ENCODE results near the gene TP53. TPM values are rescaled to one million over a fixed set of nuclear protein-coding genes. Genes with fewer than 3 reads are reported as not detected.

TP53 gene
- total RNA-seq, 1 experiment from 2014 or later = 129 TPM

DNA sequence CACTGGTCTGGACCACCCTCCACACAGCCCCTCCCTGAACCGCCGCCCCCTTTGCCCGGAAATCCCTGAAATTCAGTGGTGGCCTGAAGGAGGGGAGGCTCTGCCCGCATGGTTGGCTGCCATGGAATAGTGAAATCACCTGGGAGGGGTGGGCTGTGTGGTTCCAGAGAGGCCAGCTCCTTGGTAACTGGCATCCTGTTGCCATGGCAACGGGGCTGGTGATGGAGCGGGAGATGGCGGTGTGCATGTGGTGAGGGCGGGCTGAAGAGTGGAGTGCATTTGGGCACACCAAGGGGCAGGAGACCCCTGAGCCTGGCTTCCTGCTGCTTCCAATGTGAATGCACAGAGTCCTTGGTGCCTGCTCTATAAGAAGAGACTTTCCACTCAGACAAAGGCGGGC, 20.2 kb upstream of the TP53 start:
- DNase-seq (ENCODE audit: low read depth, low spot score) (no peak), ATAC-seq (no peak)
- no peaks in the 10 kb centered on the region for H3K27me3 ChIP-seq (ENCODE audit: control insufficient read depth, insufficient read depth, low read length)
- H3K27ac ChIP-seq (ENCODE audit: low read length) = no peak overlapping the region
- peaks cover 12% of the 10 kb centered on the region; the same call in 1 of the 2 replicates for H3K4me1 ChIP-seq (ENCODE audit: control insufficient read depth, insufficient read depth, low read length)
- no TSS peak for BruUV-seq (replicated peaks)
- TF ChIP-seq TCF7L2 (IDR thresholded peaks at IDR 0.05; ENCODE audit: low read depth, low read length) = no peak
- TF ChIP-seq SIN3A (IDR thresholded peaks at IDR 0.05; ENCODE audit: borderline replicate concordance, insufficient read depth, low read depth, low read length) = no peak
- TF ChIP-seq, protein P1, sequence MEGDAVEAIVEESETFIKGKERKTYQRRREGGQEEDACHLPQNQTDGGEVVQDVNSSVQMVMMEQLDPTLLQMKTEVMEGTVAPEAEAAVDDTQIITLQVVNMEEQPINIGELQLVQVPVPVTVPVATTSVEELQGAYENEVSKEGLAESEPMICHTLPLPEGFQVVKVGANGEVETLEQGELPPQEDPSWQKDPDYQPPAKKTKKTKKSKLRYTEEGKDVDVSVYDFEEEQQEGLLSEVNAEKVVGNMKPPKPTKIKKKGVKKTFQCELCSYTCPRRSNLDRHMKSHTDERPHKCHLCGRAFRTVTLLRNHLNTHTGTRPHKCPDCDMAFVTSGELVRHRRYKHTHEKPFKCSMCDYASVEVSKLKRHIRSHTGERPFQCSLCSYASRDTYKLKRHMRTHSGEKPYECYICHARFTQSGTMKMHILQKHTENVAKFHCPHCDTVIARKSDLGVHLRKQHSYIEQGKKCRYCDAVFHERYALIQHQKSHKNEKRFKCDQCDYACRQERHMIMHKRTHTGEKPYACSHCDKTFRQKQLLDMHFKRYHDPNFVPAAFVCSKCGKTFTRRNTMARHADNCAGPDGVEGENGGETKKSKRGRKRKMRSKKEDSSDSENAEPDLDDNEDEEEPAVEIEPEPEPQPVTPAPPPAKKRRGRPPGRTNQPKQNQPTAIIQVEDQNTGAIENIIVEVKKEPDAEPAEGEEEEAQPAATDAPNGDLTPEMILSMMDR (IDR thresholded peaks at IDR 0.05) = no peak
- TF ChIP-seq, protein P2, sequence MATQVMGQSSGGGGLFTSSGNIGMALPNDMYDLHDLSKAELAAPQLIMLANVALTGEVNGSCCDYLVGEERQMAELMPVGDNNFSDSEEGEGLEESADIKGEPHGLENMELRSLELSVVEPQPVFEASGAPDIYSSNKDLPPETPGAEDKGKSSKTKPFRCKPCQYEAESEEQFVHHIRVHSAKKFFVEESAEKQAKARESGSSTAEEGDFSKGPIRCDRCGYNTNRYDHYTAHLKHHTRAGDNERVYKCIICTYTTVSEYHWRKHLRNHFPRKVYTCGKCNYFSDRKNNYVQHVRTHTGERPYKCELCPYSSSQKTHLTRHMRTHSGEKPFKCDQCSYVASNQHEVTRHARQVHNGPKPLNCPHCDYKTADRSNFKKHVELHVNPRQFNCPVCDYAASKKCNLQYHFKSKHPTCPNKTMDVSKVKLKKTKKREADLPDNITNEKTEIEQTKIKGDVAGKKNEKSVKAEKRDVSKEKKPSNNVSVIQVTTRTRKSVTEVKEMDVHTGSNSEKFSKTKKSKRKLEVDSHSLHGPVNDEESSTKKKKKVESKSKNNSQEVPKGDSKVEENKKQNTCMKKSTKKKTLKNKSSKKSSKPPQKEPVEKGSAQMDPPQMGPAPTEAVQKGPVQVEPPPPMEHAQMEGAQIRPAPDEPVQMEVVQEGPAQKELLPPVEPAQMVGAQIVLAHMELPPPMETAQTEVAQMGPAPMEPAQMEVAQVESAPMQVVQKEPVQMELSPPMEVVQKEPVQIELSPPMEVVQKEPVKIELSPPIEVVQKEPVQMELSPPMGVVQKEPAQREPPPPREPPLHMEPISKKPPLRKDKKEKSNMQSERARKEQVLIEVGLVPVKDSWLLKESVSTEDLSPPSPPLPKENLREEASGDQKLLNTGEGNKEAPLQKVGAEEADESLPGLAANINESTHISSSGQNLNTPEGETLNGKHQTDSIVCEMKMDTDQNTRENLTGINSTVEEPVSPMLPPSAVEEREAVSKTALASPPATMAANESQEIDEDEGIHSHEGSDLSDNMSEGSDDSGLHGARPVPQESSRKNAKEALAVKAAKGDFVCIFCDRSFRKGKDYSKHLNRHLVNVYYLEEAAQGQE (IDR thresholded peaks at IDR 0.05; ENCODE audit: insufficient read depth in 1 of 2, low read depth in 2 of 2, low read length in 1 of 2) = no peak
- no peak for TF ChIP-seq POLR2AphosphoS5 (IDR thresholded peaks at IDR 0.05; ENCODE audit: low read depth, low read length)
- intact Hi-C loops (cut with micrococcal nuclease; ENCODE audit: unreplicated experiment) (no loop called here), in situ Hi-C loops (cut with HindIII; ENCODE audit: low pct_unique_long_range_greater_than_20kb, low sequenced_read_pairs) (no loop called here)
- ChIA-PET POLR2A (no interaction called here), CTCF (interaction anchor here (0.6 kb wide), 1 partner anchor 82 kb away, joined by 3 read pairs; no protein-coding TSS in a partner anchor)
- H3K4me3 ChIP-seq (ENCODE audit: low read depth in 2 of 2, low read length in 2 of 2) = no peak overlapping the region
- H3K9me3 ChIP-seq (ENCODE audit: control insufficient read depth, insufficient read depth, low read depth, low read length) = no peaks in the 10 kb centered on the region
- no peaks in the 10 kb centered on the region for H3K36me3 ChIP-seq (ENCODE audit: control insufficient read depth, insufficient read depth, low read length)

DNA sequence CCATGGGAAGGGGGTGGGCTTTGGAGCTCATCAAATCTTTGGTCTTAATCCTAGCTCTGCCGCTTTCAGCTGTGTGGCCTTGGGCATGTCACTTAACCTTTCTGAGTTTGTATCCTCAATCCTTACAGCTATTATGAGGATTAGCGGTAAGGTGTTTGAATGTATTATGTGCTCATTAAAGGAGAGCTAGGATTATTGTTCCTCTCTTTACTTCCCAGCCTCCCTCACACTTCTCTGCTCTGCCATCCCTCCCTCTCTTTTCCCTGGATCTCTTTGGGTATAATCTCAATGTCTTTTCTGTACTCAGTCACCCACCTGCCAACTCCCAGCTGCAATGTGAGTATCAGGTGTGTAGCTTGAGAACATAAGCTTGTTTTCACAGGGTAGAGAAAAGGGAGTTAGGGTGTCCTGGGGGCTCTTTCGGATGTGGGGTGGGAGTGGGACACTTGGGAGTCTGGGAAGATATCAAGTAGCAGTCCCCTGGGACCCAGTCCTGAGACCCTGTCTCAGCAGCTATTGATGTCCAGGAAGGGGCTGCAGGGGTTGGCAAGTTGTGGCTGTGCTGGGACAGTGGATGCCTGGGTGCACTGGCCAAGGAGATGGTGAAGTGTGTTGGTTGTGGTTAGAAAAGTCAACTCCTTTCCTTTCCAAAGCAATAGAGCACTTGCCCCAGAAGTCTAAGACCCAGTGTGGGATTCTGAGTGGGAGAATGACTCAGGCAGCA, 19.5 kb upstream of the TP53 start:
- peaks cover 12% of the 10 kb centered on the region; the same call in 1 of the 2 replicates for H3K4me1 ChIP-seq (ENCODE audit: control insufficient read depth, insufficient read depth, low read length)
- no peak for DNase-seq (ENCODE audit: low read depth, low spot score)
- TF ChIP-seq, protein P2 (IDR thresholded peaks at IDR 0.05; ENCODE audit: insufficient read depth in 1 of 2, low read depth in 2 of 2, low read length in 1 of 2) = no peak
- TF ChIP-seq, protein P1 (IDR thresholded peaks at IDR 0.05) = no peak
- TF ChIP-seq TCF7L2 (IDR thresholded peaks at IDR 0.05; ENCODE audit: low read depth, low read length) = no peak
- TF ChIP-seq SIN3A (IDR thresholded peaks at IDR 0.05; ENCODE audit: borderline replicate concordance, insufficient read depth, low read depth, low read length) = no peak
- no peak for TF ChIP-seq POLR2AphosphoS5 (IDR thresholded peaks at IDR 0.05; ENCODE audit: low read depth, low read length)
- intact Hi-C loops (cut with micrococcal nuclease; ENCODE audit: unreplicated experiment) = no loop called here
- POLR2A ChIA-PET = no interaction called here
- no peak overlapping the region for H3K4me3 ChIP-seq (ENCODE audit: low read depth in 2 of 2, low read length in 2 of 2)
- no TSS peak for BruUV-seq (replicated peaks)
- CTCF ChIA-PET = interaction anchor here (0.6 kb wide), 1 partner anchor 83 kb away, joined by 3 read pairs; no protein-coding TSS in a partner anchor
- H3K27me3 ChIP-seq (ENCODE audit: control insufficient read depth, insufficient read depth, low read length) = no peaks in the 10 kb centered on the region
- no peaks in the 10 kb centered on the region for H3K9me3 ChIP-seq (ENCODE audit: control insufficient read depth, insufficient read depth, low read depth, low read length)
- in situ Hi-C loops (cut with HindIII; ENCODE audit: low pct_unique_long_range_greater_than_20kb, low sequenced_read_pairs) = no loop called here
- H3K27ac ChIP-seq (ENCODE audit: low read length) = no peak overlapping the region
- no peak for ATAC-seq
- no peaks in the 10 kb centered on the region for H3K36me3 ChIP-seq (ENCODE audit: control insufficient read depth, insufficient read depth, low read length)
